Measurements from ENCODE around the gene FLRT2.

GRCh38 chr14:85523624-85524023 is 6.3 kb upstream of the FLRT2 start:
- no peak for TF ChIP-seq EP300 (IDR thresholded peaks at IDR 0.05)
- TF ChIP-seq CTCF (IDR thresholded peaks at IDR 0.05), result no peak
- TF ChIP-seq POLR2A (IDR thresholded peaks at IDR 0.05; ENCODE audit: low read depth), result no peak
